ENCODE data around the gene TTC39C. TPM values are rescaled to one million over a fixed set of nuclear protein-coding genes. Genes with fewer than 3 reads are reported as not detected.
"Not testable (repeated sequence)": the region's sequence is repeated elsewhere in the genome, so short reads cannot be mapped to it uniquely, and the experiment has no call there.

TTC39C gene
- polyA plus RNA-seq, 3 donors = 6.3 to 9.9 (median 8.1) TPM

DNA sequence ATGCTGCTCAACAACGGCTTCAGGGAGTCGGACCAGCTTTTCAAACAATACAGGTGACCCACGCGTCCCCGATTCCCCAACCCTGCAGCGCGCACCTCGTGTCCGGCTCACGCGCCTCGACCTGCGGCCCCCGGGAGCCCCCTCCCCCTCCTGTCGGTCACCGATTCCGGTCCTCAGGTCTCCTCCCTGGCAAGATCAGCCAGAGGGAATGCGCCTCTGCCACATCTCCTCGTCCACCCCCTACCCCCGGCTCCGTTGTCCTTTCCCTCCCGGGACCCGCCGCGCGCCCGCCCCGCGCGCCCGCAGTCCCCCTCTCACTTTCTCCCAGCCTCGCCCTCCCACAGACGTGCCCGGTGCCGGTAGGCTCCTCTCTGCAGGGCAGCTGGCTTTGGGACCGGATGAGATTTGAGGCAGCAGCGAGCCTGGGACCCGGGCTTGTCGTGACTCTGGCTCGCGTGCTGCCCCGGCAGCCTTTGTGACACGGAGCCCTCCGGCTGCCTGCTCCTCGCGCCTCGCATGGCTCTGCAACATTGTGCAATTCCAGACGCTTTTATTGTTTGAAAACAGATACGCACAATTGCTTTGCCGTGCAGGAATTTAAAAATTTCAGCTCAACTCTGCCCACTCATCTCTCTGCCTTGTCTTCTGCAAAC lies 558 bp downstream of the TTC39C start:
- peak; percentile 34 for DNase-seq

DNA sequence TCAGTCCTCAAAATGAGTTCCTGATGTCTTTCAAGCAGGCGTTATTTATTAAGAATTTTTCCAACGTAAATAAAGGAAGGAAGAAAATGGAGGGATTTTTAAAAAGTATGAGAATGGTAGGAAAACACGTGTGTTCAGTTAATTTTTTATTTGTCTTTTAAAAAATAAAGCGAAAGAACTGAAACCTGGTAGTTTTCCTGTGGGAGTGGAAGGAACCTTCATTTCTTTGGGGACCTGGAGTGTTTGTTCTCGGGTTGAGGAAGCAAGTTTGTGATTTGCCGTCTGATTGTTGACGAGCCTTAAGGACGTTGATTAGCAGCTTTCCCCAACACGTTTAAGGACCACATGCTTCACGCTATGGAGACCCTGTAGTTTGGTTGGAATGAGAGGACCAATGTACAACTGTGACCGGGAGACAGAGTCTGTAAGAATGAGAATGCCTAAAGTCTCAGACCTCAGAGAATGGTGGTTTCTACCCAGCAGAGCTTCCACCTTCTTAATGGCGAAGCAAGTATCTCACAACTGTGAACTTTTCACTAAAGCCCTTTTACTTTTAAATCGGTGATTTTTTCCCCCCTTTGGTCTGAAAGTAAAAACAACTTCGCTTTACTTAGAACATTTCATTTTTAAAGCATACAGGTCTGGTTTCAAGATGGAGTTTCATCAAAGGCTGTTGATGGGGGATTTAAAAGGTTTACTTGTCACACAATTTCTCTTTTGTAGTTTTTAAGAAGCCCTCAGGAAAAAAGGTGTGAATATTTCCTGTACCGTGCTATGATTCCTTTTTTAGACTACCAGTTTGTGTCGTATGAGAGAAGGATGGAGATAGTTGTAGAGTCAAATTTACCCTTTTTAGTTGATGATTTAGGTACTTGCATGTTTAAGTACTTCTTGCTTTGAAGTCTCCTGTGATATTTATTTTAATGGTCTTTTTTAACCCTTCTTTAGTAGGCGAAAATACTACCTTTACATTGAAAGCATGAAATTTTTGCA lies 1.4 kb downstream of the TTC39C start:
- DNase-seq = no peak

DNA sequence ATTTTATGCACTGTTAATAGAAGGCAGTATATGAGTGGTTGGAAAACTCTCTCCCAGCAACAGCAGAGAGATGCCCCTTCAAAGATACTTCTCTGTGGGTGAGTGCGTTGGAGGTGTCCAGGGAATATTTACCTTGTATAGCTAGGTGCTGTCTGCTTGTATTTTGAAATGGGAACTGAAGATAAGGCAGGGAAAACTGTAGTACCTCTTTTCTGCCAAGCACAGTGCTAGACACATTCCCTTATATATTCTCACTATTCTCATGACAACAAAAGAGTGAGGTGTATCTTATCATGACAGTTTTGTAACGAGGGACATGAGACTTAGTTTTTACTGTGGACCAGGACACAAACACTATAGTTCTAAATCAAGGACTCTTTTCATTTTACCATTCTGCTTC lies 2.1 kb downstream of the TTC39C start:
- no peak for DNase-seq

DNA sequence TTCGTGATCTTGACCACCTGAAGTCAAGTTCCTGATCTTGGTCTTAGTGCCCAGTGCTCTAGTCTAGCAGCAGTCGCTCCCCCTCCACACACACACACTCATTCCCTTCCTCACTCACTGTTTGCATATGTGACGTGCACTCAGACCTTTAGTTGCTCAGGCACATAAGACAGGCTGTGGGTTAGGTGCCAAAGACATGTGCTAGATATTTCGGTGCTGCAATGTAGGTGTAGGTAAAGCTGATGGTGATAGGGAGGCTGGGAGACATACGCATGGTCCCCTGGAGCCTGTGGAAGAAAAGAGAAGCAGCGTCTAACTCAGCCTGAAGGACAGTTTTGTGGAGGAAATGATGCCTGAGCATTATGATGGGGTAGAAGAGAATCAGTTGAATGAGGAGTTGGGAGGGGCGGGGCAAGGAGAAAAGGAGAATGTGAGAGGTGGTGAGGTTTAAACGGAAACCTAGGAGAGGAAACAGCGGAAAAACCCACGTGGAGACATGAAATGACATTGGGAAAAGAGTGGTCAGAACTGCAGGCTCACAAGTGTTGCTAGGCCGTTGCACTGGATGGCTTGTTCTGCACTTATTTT lies 3.8 kb downstream of the TTC39C start:
- DNase-seq = no peak

DNA sequence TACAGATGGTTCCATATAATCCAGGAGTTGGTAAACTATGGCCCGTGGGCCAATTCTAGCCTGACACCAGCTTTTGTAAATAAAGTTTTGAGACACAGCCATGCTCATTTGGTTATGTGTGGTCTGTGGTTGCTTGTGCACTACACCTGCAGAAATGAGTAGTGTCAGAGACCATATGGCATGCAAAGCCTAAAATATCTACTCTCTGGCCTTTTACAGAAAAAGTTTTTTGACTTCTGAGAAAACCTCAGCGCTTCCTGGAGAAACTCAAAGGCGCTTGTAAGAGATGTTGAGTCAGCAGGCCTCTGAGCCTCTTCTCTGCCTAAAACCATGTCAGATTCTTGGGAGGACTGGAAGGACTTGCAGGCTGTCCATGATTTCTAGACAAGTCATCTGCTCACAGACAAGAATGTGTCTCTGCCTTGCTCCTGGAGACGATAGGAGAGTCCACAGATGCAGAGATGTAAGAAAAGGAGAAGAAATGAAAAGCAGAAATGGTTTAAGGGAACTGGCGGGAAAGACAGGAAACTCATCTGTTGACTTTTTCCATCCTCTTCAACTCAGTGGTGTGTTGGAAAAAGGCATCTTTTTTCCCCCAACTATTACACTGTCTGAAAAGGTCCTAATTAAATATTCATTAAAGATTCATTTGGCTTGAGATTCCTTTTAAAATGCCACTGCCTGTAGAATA lies 5.2 kb downstream of the TTC39C start:
- DNase-seq = no peak

DNA sequence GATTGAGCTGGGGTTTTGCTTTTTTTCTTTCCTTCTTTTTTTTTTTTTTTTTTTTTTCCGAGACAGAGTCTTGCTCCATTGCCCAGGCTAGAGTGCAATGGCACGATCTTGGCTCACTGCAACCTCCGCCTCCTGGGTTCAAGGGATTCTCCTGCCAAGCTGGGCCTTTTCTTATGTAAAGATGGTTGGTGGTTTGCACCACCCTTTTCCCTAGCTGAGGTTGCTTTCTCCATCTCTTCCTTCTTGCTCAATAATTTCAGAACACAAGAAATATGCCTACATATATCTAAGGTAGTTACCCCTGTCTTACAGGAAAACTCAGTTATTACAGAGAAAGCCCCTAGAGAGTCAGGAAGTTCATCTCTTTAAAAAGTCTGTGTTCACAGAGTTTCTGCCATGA lies 7.0 kb downstream of the TTC39C start:
- DNase-seq = no peak

DNA sequence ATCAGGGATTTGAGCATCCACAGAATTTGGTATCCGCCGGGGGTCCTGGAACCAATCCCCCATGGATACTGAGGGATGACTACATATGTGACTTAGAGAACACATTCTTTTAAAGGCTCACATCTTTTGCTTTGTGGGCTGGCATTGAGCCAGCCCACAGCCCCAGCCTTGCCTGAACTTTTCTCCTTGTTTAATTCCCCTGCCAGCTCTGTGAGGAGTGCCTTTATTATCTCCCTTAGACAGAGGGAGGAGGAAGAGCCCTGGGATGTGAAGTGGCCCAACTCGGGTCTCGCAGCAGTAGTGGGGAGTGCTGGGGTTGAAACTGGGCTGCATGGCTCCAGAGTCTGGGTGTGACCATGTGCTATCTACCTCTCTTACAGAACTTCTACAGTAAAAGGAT lies 7.6 kb downstream of the TTC39C start:
- no peak for DNase-seq

GRCh38 chr18:24023185-24023814 lies 8.7 kb downstream of the TTC39C start:
- DNase-seq = no peak

GRCh38 chr18:24024425-24024824 lies 9.9 kb downstream of the TTC39C start:
- no peak for DNase-seq

GRCh38 chr18:24026457-24026856 lies 11.9 kb downstream of the TTC39C start:
- DNase-seq = no peak

- no peak for DNase-seq
Measured at GRCh38 chr18:24027156-24027827, 12.7 kb downstream of the TTC39C start.

DNA sequence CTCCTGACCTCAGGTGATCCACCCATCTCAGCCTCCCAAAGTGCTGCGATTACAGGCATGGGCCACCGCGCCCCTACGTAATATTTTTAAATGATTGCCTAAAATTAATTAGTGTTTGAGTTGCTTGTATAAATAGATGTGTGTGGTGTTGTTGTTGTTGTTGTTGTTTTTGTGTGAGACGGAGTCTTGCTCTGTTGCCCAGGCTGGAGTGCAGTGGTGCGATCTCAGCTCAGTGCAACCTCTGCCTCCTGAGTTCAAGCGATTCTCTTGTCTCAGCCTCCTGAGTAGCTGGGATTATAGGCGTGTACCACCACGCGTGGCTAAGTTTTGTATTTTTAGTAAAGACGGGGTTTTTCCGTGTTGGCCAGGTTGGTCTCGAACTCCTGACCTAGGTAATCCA lies 14.4 kb downstream of the TTC39C start:
- DNase-seq = not testable (repeated sequence)

DNA sequence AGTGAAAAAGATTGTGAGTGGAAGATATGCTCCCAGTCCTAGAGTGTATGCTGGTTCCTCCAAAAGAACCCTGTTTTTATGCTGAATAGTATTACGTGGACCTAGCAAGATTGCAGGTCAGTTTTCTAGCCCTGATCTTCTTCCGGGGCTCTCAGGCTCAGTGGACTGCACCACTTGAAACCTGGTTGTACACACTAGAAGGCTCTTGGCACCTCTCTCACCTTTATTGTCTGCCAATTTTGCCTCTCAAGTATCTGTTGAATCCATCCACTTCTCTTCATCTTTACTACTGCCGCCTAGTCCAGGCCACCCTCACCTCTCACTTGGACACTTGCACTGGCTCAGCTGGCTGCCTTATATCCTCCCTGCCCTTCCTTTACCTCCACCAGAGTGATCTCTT lies 16.8 kb downstream of the TTC39C start:
- DNase-seq = no peak

DNA sequence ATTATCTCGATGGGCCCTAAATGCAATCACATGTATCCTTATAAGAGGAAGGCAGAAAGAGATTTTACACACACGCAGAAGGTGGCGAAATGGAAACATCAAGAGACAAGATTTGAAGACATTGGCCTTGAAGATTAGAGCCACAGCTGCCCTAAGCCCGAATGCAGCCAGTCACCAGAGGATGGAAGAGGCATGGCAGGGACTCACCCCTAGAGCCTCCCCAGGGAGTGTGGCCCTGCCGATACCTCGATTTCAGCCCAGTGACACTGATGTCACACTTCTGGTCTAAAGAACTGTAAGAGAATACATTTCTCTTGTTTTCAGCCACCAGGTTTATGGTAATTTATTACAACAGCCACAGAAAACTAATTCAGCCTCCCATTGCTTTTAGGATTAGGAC lies 17.4 kb downstream of the TTC39C start:
- DNase-seq = no peak

GRCh38 chr18:24033641-24034412 lies 19.3 kb downstream of the TTC39C start:
- DNase-seq = no peak

DNA sequence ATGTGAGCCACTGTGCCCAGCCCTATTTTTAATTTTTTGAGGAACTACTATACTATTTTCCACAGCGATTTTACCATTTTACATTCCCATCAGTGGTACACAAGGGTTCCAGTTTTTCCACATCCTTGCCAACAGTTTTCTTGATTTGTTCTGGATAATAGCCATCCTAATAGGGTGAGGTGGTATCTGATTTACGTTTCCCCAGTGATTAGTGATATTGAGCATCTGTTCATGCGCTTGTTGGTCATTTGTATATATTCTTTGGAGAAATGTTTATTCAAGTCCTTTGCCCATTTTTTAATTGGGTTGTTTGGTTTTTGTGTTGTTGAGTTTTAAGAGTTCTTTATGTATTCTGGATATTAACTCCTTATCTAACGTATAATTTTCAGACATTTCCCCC lies 20.8 kb downstream of the TTC39C start:
- no peak for DNase-seq

DNA sequence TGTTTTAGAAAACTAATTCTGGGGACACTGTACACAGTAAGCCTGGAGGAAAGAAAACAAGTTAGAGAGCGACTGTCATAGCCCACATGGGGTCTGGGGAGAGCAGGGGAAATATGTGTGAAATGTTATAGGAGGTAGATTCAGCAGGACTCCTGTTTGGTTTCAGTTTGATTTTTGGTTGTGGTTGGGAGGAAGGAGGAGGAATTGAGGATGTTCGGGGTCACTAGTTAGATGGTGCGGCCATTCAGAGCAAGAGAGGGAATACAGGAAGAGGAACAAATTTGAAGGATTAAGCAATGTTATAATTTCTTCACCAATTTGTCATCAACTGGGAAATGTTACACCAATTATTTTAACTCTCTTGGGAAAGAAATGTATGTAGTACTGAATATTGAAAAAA lies 25.1 kb downstream of the TTC39C start:
- DNase-seq = no peak

GRCh38 chr18:24041691-24042090 lies 27.1 kb downstream of the TTC39C start:
- DNase-seq = no peak

- DNase-seq = no peak
Measured at GRCh38 chr18:24043403-24043802, 28.8 kb downstream of the TTC39C start.

DNA sequence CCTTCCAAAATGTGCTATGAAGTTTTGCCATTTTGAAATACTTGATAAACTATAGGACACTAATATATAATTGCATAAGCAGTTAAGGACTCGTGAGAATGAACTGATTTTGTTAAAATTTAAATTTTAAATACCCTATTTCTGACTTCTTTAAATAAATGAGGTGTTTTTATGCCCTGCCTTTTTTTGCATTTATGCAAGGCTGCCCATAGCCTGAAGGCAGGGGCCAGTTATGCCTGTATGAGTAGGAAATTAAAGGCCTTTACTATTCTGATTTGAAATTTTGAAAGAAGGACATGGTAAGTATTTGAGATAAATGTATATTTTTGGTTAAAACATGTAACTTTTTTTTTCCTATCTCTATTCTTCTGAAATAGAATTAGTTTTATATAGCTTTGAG lies 33.7 kb downstream of the TTC39C start:
- no peak for DNase-seq
